ENCODE measurements around the gene MEDAG. TPM values are rescaled to one million over a fixed set of nuclear protein-coding genes. Genes with fewer than 3 reads are reported as not detected.

The MEDAG gene
- total RNA-seq, 1 donor from 2014 or later, result 7.2 TPM

DNA sequence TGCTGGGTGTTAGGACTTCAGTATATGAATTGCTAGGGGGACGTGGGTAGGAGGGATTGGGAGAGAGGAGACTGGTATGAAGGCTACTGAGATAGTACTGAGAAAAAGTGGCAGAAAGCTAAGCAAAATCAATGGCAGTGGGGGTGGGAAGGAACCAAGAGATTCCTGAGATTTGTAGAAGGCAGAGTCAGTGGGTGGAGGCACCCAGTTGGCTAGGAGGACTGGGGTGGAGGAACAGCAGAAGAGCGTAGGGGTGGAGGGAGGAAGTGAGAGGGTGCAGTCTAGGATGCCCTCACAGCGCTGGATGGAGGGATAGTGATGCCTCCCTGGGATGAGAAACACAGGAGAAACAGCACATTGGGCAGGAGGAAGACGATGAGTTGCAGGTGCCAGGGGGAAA, 5.6 kb upstream of the MEDAG start:
- TF ChIP-seq, protein P1, sequence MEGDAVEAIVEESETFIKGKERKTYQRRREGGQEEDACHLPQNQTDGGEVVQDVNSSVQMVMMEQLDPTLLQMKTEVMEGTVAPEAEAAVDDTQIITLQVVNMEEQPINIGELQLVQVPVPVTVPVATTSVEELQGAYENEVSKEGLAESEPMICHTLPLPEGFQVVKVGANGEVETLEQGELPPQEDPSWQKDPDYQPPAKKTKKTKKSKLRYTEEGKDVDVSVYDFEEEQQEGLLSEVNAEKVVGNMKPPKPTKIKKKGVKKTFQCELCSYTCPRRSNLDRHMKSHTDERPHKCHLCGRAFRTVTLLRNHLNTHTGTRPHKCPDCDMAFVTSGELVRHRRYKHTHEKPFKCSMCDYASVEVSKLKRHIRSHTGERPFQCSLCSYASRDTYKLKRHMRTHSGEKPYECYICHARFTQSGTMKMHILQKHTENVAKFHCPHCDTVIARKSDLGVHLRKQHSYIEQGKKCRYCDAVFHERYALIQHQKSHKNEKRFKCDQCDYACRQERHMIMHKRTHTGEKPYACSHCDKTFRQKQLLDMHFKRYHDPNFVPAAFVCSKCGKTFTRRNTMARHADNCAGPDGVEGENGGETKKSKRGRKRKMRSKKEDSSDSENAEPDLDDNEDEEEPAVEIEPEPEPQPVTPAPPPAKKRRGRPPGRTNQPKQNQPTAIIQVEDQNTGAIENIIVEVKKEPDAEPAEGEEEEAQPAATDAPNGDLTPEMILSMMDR (IDR thresholded peaks at IDR 0.05), result no peak
- H3K9me3 ChIP-seq, result no peaks in the 10 kb centered on the region
- H3K36me3 ChIP-seq, result no peaks in the 10 kb centered on the region
- peaks cover 9% of the 10 kb centered on the region for H3K4me1 ChIP-seq
- H3K27ac ChIP-seq, result no peak overlapping the region
- H3K4me3 ChIP-seq, result no peak overlapping the region
- ATAC-seq (no peak), DNase-seq (no peak)
- intact Hi-C loops (cut with DNase I), result no loop called here
- H3K27me3 ChIP-seq (ENCODE audit: low read depth), result peaks cover 10% of the 10 kb centered on the region

DNA sequence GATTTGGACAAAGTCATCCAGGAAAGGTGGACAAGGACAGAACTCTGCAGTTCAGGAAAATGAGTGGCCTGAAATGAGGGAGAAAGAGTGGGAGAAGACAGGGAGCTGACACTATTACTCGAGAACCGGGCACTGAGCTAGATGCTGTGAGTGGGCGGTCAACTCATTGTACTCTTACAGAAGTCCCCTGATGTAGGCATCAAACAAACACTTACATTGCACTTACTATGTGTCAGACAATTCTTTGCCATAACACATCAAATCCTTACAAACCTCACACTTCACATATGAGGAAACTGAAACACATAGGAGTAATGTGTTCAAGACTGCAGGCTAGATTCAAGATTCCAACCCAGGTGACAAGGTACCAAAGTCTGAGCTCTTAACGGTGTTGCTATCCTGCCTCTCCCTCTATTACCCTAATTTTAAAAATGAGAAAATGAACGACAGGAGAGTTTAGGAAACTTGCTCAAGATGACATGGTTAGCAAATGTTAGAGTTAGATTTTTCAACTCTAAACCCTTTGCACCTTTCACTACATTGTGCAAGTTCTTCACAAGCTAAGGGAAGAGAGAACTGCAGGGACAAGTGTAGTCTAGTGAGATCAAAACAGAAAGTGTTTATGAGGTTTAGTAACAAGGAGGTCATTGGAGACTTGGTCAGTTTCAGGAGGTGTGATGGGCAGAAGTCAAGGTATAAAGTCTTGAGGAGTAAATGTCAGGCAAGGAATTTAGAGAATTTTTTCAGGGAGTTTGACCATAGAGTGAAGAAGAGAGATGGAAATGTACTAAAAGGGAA, 4.9 kb upstream of the MEDAG start:
- H3K27ac ChIP-seq, result no peak overlapping the region
- DNase-seq (no peak), ATAC-seq (no peak)
- intact Hi-C loops (cut with DNase I), result no loop called here
- no peaks in the 10 kb centered on the region for H3K36me3 ChIP-seq
- TF ChIP-seq, protein P1 (IDR thresholded peaks at IDR 0.05), result no peak
- no peaks in the 10 kb centered on the region for H3K9me3 ChIP-seq
- H3K4me3 ChIP-seq, result no peak overlapping the region
- H3K4me1 ChIP-seq, result peaks cover 14% of the 10 kb centered on the region
- H3K27me3 ChIP-seq (ENCODE audit: low read depth), result peaks cover 17% of the 10 kb centered on the region

DNA sequence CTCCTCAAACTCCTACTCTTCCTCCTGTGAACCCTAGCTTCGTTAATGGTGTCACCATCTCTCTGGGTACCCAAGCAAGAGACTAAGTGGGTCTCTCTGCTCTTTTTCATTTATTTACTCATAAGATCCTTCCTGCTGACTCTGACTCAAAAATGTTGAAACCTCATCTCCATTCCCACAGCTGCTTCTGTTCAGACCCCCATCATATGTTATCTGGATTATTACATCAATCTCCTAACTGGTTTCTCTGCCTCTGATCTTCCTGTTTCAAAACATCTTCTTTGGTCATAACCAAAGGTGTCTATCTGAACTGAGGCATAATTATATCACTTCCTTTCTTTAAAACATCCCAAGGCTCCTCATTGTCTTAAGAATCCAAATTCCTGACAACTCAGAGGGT, 2.0 kb upstream of the MEDAG start:
- intact Hi-C loops (cut with DNase I), result no loop called here
- H3K27me3 ChIP-seq (ENCODE audit: low read depth), result peaks cover 31% of the 10 kb centered on the region
- H3K27ac ChIP-seq, result no peak overlapping the region
- H3K4me3 ChIP-seq, result no peak overlapping the region
- peaks cover 21% of the 10 kb centered on the region for H3K4me1 ChIP-seq
- H3K9me3 ChIP-seq, result no peaks in the 10 kb centered on the region
- ATAC-seq, result no peak
- no peak for DNase-seq
- TF ChIP-seq, protein P1 (IDR thresholded peaks at IDR 0.05), result no peak
- no peaks in the 10 kb centered on the region for H3K36me3 ChIP-seq

DNA sequence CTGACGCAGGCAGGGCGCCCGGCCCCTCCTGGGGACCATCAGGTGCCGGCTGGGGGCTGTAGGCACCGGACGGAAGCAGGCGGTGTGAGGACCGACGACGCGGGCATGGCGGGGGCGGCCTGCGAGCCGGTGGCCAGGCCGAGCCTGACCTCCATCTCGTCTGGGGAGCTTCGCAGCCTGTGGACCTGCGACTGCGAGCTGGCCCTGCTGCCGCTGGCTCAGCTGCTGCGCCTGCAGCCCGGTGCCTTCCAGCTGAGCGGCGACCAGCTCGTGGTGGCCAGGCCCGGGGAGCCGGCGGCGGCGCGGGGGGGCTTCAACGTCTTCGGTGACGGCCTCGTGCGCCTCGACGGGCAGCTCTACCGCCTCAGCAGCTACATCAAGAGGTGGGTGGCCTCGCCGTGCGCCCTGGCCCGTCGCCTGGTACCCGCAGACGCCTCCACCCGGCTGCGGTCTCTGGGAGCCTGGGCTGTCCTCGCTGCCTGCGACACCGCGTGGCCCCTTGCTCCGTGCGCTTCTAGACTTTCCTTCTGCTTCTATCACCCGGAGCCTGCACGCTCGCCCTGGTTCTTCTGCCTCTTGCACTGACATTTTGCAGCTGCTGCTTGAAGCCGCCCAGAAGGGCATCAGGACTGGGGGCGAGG, 460 bp downstream of the MEDAG start:
- intact Hi-C loops (cut with DNase I), result no loop called here
- Histone ChIP-seq H3K4me1 (peaks cover 18% of the 10 kb centered on the region), H3K9me3 (no peaks in the 10 kb centered on the region), H3K27ac (peak overlapping the region; percentile 53), H3K4me3 (peak overlapping the region; percentile 49), H3K27me3 (ENCODE audit: low read depth) (peaks cover 31% of the 10 kb centered on the region), H3K36me3 (no peaks in the 10 kb centered on the region)
- ATAC-seq (peak; percentile 38 to 47), DNase-seq (no peak)
- TF ChIP-seq, protein P1 (IDR thresholded peaks at IDR 0.05), result no peak

DNA sequence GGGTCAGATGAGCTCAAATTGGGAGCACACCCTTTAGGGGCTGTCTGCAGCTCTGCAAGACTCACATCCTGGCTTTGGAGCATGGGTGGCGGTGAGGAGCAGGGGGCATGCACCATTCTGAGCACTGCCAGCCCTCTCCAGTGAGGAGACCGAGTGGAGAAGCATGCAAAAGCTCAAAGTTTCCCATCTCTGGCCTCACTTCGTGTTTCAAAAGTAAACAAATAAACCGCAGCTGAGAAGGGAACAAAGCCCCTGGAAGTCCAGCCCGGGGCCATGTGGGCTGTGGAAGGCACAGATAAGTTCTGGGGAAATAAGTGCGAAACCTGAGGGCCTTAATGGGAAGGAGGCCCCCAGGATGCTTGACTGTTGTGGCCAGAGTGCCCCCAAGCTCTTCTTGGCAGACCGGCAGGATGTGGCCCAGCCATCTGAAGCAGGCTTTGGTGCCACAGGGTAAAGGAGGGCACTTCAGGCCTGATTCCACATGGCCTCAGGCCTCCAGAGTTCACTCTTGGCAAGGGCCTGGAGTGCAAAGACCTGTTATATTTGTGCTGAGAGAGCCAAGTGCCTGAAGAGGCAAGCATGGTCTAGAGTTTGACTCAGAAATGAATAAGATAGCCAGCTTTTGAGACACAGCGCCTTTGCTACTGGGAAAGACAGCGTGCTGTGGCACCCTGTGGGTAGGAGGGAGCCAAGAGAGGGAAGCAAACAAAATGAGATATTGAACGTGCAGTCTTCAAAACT, 1.2 kb downstream of the MEDAG start:
- DNase-seq (peak; percentile 51), ATAC-seq (peak; percentile 63 to 74)
- Histone ChIP-seq H3K27me3 (ENCODE audit: low read depth) (peaks cover 31% of the 10 kb centered on the region), H3K9me3 (no peaks in the 10 kb centered on the region), H3K27ac (peak overlapping the region; percentile 53), H3K4me3 (peak overlapping the region; percentile 49), H3K36me3 (no peaks in the 10 kb centered on the region), H3K4me1 (peaks cover 18% of the 10 kb centered on the region)
- TF ChIP-seq, protein P1 (IDR thresholded peaks at IDR 0.05), result no peak
- intact Hi-C loops (cut with DNase I), result no loop called here
